GM19468 (cell line): Measurements from ENCODE around the gene XRRA1.

ENCODE experiments used
- ATAC-seq: cut with Tn5 transposase; IDR thresholded peaks from one replicate; pipeline ENCODE4 v1.9.1; 2021; ENCODE audit warnings: mild to moderate bottlenecking, moderate library complexity, moderate number of reproducible peaks; ENCODE audit not compliant: unreplicated experiment; ENCODE audit errors: extremely low read depth

XRRA1 gene

DNA sequence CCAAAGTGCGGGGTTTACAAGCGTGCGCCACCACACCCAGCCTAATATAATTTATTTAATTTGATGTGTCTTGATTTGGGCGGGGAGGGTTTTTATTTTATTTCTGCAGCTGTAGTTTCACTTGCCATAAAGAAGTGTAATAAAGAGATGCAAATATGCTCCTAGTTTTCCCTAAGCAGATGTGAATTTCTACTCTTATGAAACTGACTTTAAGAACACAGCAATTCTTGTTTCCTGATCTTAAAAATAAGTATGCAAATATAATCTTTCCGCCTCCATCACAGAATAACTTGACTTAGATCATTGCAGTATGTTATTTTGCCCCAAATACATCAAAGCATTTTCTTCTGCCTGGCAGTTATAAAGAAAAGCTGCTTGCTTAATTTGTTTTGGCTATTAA is 4.6 kb upstream of the XRRA1 start:
- ATAC-seq: no peak

DNA sequence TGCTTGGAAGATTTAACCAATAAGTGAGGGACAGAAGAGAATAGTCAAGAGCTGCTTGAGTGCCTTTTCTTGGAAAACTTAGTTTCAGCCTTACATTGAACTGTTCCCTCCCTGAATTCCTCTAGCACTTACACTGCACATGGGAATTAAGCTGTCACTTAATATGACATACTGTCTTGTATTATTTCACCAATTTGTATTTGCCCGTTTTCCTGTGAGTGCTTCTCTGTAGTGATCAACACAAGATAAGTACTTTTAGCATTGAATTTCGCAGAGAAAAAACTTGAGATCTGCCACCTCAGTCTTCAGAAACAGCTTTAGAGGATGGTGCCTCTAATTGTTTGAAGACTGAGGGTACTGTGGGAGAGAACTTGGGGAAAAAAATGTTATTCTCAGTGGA is 3.9 kb upstream of the XRRA1 start:
- ATAC-seq: no peak

DNA sequence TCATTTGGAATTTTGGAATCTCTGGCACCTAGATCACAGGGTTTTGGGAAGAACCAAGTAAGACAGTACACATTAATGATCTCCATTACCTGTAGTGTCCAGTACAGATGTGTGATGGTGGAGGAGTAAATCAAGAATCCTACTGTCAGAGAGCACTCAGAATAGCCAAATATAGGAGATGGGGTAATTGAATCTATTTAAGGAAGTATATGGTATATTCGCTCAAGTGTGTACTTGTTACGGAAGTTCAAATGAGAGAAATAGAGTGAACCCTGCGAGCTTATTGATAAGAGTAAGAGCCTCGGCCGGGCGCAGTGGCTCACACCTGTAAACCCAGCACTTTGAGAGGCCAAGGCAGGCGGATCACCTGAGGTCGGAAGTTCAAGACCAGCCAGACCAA is 2.3 kb upstream of the XRRA1 start:
- no peak for ATAC-seq

DNA sequence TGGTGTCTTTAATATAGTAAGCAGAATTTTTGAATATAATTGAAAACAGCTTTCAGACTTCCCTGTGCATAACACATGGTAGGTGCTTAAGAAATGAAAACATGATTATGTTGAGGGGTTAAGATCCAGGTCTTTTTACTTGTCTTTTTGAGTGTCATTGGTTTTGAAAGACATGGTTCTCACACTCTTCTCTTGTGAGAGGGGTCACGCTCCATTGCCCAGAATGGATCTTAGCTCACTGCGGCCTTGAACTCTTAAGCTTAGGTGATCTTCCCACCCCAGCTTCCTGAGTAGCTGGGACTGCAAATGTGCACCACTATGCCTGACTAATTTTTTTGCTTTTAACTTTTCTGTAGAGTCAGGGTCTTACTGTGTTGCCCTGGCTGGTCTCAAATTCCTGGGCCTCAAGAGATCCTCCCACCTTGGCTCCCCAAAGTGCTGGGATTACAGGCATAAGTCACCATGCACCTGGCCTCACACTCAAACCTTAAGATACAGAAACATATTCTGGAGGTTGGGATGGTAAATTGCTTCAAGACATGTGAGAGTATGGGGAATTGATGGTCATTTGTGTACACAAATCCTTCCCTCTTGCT is 1.6 kb upstream of the XRRA1 start:
- ATAC-seq: no peak

DNA sequence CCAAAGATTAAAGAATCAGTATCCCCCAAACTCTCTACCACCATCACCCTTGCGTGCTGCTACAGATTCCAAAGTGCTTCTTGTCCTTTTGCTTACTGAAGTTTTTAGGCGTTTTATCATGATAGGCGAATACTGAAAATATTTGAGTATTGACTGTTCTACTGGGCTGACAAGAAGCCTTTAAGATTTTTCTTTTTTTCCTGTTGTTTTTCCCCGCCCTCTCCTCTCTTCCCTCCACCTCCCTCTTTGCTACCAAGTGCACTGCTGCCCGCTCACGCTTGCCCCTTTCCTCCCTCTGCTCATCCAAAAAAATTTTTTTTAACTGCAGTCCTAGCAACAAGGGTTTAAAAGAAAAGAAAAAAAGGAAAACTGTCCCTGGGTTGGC is 854 bp upstream of the XRRA1 start:
- ATAC-seq: no peak

DNA sequence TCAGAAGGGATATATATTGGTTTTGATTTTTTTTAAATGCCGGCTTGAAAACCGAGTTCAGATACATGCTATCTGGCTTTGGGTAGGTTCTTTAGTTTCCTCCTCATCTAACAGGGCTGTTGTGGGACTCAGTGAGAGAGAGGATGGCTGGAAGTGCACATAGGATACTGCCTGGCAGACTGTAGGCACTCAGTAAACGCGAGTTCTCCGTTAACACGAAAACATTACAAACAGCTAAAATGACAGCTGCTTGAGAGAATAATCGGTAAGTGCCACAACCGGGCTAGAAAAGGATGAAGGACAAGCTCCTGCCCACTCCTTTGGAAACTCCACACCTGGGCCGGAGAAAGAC is 369 bp downstream of the XRRA1 start:
- ATAC-seq: no peak

DNA sequence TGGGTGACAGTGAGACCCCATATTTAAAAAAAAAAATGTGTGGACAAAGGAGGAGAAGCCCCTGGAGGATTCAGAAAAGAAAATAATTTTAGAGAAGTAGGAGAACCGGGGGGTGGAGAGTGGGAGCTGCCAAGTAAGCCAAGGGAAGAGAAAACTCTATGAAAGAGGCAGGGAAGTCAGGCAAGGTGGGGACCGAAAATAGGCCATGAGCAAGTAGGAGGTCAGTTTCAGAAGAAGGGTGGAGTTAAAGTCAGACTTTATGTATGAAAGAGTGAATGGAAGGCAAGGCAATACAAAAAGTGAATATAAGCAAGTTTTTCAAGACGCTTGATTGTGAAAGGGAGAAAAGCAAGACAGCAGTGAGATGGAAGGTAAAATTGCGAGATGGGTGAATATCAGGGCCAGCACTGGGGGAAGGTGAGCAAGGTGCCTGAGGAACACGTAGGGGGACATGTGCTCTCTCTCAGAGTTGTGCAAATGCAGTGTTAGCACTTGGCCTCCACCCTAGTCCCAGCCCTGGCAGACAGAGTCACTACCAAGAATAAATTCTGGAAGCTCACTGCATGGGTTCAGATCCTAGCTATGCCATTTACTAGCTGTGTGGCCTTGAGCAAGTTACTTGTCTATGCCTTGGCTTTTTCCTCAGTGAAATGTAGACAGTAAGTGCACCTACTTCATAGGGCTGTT is 6.7 kb downstream of the XRRA1 start:
- ATAC-seq: no peak

DNA sequence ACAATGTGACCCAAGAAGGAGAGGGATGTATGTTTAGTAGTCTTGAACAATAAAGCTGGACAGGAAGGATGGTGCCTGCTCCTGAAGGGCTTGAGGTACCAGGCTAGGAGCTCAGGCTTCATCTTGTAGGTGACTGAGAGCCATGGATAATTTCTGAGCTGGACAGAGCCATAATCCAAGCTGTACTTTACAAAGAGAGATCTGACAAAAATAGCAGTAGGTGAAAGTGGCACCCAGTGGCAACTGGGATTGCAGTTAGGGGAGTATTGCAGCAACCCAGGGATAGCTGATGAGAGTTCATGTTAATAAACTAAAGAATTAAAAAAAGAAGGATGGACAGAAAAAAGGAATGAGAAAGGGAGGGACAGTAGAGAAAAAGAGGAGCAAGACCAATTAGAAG is 7.4 kb downstream of the XRRA1 start:
- ATAC-seq: no peak

DNA sequence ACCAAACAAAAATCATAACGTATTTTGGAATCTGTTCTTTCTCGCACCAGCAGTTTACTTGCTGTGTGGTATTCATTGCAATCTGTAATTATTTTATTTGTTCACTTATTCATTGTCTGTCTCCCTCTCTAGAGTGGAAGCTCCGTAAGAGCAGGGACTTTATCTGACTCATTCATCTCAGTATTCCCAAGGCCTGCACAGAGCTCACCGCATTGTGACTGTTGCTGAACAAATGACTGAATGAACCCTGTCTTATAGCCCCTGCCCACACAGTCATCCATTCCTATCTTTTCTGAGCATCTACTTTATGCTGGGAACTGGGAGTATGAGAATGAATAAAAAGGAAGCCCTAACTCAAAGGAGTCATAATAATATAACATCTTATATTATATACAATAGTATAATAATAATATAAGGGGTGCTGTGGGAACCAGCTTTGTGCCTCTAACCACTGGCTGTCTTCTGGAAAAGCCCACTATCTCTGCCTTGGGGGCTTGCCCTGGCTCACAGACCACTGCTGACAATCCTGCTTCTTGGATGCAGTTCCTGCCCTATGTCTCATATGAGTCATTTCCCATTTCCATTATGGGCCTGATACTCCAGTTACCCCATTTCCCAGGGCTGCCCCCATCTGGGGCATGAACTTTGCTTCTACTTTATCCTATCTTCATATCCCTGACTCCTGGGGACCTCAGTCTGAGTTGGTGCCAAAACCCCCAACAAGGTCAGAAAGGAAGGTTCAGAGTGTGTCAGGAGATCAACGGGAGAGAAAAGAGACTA is 11.0 kb downstream of the XRRA1 start:
- ATAC-seq: no peak

DNA sequence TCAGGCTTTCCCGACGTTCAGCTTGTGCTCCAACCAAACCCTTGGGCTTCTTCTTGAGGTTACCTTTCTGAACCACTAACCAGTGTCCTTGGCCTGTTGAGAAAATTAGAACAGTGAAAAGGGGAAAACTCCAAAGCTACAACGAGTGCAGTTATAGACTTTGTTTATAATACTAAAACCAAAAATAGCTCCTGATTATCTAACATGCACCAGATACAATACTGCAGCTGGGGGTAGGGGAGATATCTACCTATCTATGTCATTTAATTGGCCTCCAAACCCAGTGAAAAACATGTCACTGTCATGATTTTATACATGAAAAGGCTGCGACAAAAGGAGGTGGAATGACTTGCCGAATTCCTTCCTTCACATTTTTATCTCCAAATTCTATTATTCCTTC is 11.9 kb downstream of the XRRA1 start:
- no peak for ATAC-seq

DNA sequence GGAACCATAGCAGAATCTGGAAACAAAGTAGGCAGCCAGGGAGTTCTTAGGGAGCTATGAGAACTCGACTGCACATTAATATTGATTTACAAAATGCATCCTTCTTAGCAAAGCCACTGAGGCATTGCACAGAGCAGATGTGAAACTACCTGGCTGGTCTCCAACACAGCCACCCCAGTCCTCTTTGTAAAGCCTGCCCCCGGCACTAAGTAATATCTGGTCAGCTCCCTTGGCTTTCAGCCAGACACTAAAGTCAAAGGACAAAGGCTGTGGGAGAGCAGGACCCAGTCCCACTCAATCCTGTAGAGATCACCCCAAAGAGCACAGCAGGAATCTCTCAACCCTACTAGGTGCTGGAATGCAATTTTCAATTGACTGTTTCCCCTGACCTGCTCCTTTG is 12.8 kb downstream of the XRRA1 start:
- ATAC-seq: no peak

DNA sequence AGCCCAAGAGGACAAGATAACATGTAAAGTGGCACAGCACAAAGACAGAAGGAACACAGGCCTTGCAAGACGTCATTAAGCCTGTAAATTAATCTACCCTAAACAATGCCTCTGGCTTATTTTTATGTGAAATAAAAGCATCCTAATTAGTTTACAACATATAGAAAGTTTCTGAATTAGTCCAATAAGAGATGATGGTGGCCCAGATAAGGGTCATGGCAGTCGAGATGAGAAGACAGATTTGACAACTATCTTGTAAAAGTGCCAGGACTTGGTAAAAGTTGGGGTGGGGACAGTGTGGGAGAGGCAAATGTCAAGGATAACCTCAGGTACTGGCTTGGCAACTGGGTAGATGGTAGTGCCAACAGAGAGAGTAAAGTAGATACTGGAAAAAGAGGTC is 13.6 kb downstream of the XRRA1 start:
- ATAC-seq: no peak

DNA sequence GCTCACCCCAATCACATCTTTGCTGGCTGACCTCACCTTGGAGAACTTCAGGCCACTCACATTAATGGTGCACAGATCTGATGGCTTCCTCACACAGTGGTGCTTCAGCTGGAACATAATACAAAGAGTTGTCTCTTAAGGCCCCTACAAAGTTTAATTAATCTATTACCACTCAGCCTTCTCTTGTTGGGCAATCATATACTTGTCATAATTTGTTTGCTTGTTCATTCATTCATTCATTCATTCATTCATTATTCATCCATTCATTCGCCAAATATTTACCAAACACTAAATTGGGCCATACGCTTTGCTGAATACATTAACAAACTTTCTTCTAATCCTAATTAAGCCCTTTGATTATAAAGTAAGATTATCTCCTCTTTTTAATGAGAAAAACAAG is 15.1 kb downstream of the XRRA1 start:
- ATAC-seq: no peak

DNA sequence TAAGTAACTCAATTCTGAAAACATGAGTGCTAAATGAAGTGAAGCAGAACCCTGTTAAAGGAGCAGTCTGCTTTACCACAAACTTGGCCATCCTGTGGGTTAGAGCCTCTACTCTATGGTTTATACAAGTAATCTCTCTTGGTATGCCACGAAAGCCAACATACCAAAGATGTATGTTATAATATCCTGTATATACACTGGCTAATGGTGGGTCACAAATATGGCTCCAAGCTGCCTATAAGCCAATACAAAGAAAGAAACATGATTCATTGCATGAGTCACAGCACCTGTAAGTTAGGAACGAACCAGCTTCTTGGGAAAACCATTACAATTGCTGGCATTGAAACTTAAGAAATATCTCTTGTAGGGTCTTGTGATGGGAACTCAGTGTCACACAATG is 16.1 kb downstream of the XRRA1 start:
- no peak for ATAC-seq

DNA sequence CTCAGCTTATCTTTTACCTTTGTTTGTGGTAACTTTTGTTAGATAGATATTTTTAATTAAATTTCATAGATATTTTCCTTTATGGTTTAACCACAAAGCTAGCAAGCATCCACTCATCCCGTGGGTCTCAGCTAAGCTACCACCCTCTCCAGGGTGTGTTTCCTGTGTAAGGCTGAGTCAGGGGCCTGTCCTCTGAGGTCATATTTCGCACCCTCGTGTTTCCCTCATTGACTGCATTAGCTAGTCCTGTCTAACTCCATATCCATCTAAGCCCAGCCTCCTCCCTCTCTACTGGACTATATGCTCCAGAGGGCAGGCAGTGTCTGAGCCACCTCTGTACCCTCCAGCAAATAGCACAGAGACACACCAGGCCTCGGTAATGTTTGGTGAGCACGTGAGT is 16.7 kb downstream of the XRRA1 start:
- ATAC-seq: no peak

DNA sequence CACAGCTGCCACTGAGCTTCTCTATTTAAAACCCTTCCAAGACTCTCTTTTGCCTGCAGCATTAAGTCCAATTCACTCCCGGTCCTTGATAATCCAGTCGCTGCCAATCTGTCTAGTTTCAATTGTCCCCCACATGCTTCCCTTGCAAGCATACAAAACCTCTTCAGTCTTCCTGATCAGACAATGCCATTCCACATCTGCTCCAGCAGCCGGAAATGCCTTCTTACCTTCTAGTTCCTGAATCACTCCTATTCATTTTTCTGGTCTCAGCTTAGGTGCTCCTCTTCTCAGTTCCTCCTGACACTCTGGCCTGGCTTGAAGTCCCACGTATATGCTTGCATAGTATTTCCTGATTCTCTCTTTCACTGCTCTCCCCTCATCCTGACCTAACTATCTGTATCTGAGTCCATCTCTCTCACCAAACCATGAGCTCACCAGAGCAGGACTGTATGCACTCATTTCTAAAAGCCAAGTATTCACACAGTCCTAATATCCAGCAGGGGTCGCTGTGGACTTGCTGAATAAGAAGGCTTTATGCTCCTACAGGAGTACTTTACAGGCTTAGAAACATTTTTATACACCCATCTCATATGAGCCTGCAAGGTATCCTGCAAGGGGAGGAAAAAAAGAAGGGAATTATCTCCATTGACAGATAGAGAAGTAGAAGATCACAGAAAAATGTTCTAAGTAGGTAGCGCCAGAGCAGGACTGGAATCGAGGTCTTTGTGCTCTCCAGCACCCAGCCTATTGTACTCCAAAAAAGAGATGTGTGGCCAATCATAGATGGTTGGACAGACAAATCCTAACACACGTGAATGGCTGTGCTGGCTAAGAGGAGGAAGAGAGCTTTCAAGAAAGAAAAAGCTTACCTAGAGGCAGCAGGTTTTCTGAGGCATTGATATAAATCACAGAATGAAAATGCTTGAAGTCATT is 19.2 kb downstream of the XRRA1 start:
- no peak for ATAC-seq

DNA sequence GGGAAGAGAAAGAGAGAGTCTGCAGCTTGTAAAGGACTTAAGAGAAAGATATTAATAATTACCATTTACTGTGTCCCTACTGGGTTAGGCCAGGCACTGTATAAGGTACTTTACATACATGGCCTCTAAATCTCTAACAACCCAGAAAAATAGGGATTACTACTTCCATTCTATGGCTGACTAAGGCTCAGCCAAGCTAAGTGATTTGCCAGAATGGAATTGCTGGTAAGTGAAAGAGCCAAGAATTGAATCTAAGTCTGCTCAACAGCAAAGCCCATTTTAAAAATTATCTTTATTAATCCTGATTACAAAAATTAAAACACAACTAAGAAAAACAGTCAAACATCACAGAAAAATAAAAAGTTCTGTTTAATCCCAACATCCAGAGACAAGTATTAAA is 21.4 kb downstream of the XRRA1 start:
- no peak for ATAC-seq

DNA sequence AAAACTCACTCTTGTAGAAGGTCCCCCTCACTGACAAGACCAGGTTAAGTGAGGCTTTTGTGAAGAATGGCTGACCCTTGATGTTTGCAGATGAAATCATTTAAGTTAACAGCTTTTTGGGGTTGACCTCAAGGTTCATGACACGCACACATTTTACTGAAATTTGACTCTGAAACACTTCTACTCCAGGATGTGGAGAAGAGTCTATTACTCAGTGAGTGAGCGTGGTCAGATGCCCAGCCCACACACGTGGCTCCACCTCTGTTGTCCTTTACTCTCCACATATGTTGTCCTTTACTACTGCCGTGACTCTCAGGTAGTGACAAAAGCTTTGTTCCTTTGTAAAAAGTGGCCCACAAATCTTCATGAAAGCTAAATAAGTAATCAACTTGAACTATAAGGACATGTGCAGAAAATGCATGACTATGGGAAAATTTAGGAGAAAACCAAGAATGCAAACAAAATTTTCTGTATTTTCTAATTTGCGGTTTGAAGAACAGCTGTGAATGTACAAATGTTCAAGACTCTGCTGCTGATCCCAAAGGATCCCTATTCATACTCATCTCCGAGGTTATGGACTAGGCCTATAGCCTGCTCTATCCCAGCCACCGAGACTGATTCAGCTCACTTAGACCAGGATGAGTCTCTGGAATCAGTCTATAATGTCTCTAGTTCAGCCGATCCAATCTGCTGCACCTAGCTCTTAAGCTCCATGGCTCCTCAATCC is 22.4 kb downstream of the XRRA1 start:
- no peak for ATAC-seq

DNA sequence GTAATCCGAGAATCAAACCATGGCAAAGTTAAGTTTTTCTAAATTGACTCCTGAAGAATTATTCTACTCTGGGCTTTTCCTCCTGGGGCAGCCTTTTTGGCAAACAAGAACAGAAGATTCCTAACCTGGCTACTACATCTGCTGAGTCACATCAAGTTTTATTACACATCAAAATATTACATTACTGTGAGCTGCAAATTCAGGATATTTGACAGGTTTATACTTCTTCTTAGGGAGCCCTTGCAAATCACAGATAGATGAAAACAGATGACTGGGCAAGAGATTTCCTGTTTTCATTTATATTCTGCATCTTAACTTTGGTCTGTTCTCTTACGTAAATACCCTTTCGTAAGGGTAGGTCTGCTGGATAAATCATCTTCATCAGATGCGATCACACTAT is 23.6 kb downstream of the XRRA1 start:
- ATAC-seq: no peak

DNA sequence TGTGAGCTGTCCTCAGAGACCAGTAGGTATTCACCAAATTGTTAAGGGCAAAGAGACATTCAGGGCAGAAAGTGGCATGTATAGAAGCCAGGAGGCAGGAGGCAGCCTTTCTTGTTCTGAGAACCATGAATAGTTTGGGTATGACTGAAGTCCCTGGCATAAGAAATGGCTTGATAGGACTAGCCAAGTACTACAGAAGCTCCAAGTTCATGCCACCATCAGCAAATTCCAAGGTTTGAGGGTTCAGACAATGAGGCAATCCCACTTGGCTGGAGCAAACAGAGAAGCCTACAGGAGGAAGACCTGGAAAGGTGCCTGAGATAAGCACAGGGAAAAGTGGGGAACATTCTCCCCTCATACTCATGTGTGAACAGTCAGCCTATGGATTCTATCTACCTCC is 25.8 kb downstream of the XRRA1 start:
- no peak for ATAC-seq
